NCI-H146 (cell line): Measurements from ENCODE around the gene USP17L13.
"Not testable (repeated sequence)": the region's sequence is repeated elsewhere in the genome, so short reads cannot be mapped to it uniquely, and the experiment has no call there.

Experiments used
- DNase-seq: peaks from one replicate; lab custom pipeline; 2025; lab: John Stamatoyannopoulos, UW

USP17L13 gene

GRCh38 chr4:9224596-9224995, at the start of gene USP17L13:
Gene USP17L13, plus strand, starts transcription at chr4:9224896. Its CDS starts 0 bp downstream, at chr4:9224896.
- DNase-seq = not testable (repeated sequence)

- not testable (repeated sequence) for DNase-seq
These were observed 14.3 kb upstream of the USP17L13 start, which contains the start of gene USP17L10 for GRCh38 chr4:9210357-9210756. Gene USP17L10, plus strand, starts transcription at chr4:9210657. Its CDS starts 0 bp downstream, at chr4:9210657.

GRCh38 chr4:9214701-9215100, 10.0 kb upstream of the USP17L13 start:
- DNase-seq = not testable (repeated sequence)

- DNase-seq = not testable (repeated sequence)
These were observed 9.6 kb upstream of the USP17L13 start, which contains the start of gene USP17L11 for GRCh38 chr4:9215105-9215504. Gene USP17L11, plus strand, starts transcription at chr4:9215405. Its CDS starts 0 bp downstream, at chr4:9215405.

- DNase-seq = not testable (repeated sequence)
These were observed 4.8 kb upstream of the USP17L13 start, which contains the start of gene USP17L12 for GRCh38 chr4:9219852-9220251. Gene USP17L12, plus strand, starts transcription at chr4:9220152. Its CDS starts 0 bp downstream, at chr4:9220152.

- not testable (repeated sequence) for DNase-seq
These were observed 5.6 kb downstream of the USP17L13 start for GRCh38 chr4:9230249-9230648.

GRCh38 chr4:9234085-9234484, 9.4 kb downstream of the USP17L13 start, which contains the start of gene USP17L15:
Gene USP17L15, plus strand, starts transcription at chr4:9234385. Its CDS starts 0 bp downstream, at chr4:9234385.
- DNase-seq = not testable (repeated sequence)

GRCh38 chr4:9238461-9238860, 13.8 kb downstream of the USP17L13 start:
- not testable (repeated sequence) for DNase-seq

GRCh38 chr4:9243579-9243978, 18.9 kb downstream of the USP17L13 start, which contains the start of gene USP17L17:
Gene USP17L17, plus strand, starts transcription at chr4:9243879. Its CDS starts 0 bp downstream, at chr4:9243879.
- not testable (repeated sequence) for DNase-seq

- DNase-seq = not testable (repeated sequence)
These were observed 23.4 kb downstream of the USP17L13 start, which contains the start of gene USP17L18 for GRCh38 chr4:9247953-9248680. Gene USP17L18, plus strand, starts transcription at chr4:9248630. Its CDS starts 0 bp downstream, at chr4:9248630.

- DNase-seq = not testable (repeated sequence)
These were observed 28.4 kb downstream of the USP17L13 start, which contains the start of gene USP17L19 for GRCh38 chr4:9253078-9253477. Gene USP17L19, plus strand, starts transcription at chr4:9253378. Its CDS starts 0 bp downstream, at chr4:9253378.

- DNase-seq = not testable (repeated sequence)
These were observed 33.1 kb downstream of the USP17L13 start, which contains the start of gene USP17L20 for GRCh38 chr4:9257824-9258223. Gene USP17L20, plus strand, starts transcription at chr4:9258124. Its CDS starts 0 bp downstream, at chr4:9258124.

- not testable (repeated sequence) for DNase-seq
These were observed 37.9 kb downstream of the USP17L13 start, which contains the start of gene USP17L21 for GRCh38 chr4:9262572-9262971. Gene USP17L21, plus strand, starts transcription at chr4:9262872. Its CDS starts 0 bp downstream, at chr4:9262872.

- DNase-seq = not testable (repeated sequence)
These were observed 42.6 kb downstream of the USP17L13 start, which contains the start of gene USP17L22 for GRCh38 chr4:9267319-9267718. Gene USP17L22, plus strand, starts transcription at chr4:9267619. Its CDS starts 0 bp downstream, at chr4:9267619.

- not testable (repeated sequence) for DNase-seq
These were observed 47.0 kb downstream of the USP17L13 start for GRCh38 chr4:9271719-9272118.
